HG02840 (cell line): Measurements from ENCODE around the gene KRT39.

ENCODE experiments used
- ATAC-seq: cut with Tn5 transposase; IDR thresholded peaks from one replicate; pipeline ENCODE4 v1.9.1; 2021; ENCODE audit warnings: mild to moderate bottlenecking, moderate library complexity, moderate number of reproducible peaks; ENCODE audit not compliant: unreplicated experiment, low FRiP score

The KRT39 gene

GRCh38 chr17:40909351-40909750 is 57.4 kb downstream of the KRT39 start:
- no peak for ATAC-seq
